Stimulated activated CD4-positive, alpha-beta T cell treated with anti-CD3 and anti-CD28 coated beads, Interleukin-15, amount 100 ng/mL, for 1 hour (primary cell): ENCODE data around the gene SDK1.

Source experiments
- DNase-seq, 2 donors: peaks; one replicate each; pipeline ENCODE4 v3.0.0-alpha.2; 2020; ENCODE audit warnings: low read depth in 1 of 2, low spot score in 1 of 2

The SDK1 gene

GRCh38 chr7:4144811-4145510 lies 843.9 kb downstream of the SDK1 start:
- no peak for DNase-seq

DNA sequence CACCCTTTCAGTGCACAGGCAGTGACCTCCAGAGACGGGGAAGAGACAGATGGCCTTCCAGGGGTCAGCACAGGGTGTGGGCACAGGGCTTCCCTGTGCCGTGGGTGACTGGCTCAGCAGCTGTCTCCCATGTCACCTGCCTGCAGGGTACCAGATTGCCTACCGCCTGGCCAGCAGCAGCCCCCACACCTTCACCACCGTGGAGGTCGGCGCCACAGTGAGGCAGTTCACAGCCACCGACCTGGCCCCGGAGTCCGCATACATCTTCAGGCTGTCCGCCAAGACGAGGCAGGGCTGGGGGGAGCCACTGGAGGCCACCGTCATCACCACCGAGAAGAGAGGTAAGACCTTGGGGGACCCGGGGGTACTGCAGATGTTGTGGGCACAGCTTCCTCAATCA lies 844.5 kb downstream of the SDK1 start:
- DNase-seq = no peak

DNA sequence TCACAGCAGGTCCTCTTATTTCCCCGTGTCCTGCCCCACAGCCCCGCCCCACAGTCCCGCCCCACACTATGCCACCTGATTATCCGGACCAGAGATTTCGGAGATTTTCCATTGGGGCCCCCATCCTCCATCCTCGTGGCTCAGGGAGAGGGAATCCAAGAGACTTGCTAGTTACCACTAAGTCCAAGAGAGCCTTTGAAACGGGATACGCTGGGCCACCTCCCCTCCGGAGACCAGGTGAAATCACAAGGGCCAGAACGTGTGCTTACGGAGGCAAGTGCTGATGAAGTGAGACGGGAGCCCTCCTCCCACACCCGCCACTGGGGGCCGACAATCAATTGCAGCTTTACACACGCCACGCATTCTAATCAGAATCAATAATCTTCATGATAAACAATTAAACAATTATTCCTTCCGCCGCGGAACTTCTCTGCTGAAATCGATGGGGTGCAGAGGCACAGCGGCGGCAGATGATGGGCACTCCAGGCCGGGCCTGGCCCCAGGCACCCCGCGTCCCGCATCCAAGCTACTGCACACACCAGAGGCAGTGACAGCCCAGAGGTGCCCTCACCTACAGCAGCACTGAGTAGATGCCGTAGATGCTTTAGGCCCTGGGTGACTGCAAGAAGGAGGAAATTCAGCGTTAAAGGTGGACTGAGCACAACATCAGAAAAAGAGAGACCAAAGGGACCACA lies 847.0 kb downstream of the SDK1 start:
- no peak for DNase-seq

- DNase-seq = no peak
These were observed 848.2 kb downstream of the SDK1 start for GRCh38 chr7:4149236-4149635.

DNA sequence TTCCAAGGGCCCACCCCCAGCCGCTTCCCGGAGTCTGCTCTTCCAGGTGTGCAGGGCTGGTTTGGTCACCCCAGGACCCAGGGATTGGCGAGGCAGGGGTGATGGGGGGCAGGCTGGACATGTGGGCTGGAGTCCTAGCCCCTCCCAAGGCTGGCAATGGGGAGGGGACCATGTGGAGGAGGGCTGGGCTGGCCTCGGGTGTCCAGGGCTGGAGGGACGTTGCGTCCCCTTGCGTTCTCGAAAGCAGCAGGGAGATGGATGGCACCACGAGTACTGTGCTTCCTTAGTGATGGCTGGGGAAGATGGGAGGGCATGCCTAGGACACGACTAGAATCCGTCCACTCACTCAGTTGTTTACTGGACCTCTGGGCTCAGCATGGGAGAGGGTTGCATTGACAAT lies 848.6 kb downstream of the SDK1 start:
- no peak for DNase-seq

DNA sequence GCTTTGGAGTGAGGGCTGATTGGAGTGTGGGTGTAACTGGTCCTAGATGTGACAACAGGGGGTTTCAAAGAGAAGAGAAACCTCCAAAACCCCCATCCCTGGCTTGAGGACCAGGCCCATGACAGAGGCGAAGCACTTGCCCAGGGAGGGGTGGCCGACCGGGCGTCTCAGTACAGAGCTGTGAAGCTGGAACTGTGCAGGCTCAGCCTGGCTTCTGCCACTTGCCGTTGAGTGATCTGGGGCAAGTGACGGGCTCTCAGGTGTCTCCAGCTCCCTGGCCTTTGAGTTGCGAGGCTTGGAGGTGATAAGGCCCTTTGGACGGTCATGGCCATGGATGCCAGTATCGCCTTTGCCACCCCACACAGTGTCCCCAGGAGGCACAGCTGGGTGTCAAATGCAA lies 849.7 kb downstream of the SDK1 start:
- DNase-seq = no peak

DNA sequence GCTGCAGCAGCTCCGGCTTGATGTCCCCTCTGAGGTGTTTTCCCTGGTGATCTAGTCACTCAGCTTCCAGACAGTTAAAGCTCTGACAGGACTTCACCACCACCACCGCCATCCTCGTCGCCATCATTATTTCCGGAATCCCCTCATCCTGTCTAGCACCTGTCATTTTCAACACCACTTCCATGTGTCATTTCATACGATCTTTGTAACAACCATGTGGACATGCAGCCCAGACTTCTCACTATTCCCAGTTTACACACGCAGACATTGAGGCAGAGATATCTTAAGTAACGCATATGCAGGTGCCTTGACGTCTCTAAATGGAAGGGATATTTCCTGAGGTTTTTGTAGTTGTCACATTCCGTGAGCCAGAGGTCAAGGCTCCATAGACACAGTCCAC lies 850.5 kb downstream of the SDK1 start:
- no peak for DNase-seq

DNA sequence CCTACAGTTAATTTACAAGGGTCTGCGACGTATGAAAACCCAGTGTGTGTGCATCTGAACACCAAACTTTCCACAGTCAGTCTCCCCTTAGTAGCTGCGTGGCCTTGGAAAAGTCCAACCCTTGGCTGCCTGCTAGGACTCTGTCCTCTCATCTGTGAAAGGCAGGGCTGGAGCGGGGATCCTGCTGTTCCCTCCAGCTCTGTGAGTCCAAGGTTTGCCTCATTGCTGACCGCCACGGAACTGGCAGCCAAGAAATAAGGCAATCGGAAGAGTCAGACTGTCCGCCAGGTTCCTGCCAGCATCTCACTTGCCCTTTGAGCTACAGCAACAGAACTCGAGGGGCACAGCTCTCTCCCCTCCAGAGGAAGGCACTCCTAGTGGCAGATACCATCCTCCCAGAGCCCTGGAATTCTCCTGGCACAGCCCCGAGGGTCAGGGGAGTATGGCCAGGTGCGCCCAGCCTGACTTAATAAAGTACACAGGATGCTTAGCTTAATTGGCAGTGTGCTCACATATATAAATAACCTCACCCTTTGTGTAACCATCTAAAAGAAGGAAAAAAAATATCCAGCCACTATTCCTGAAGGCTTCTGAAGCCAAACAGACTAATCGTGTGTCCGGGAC lies 851.0 kb downstream of the SDK1 start:
- no peak for DNase-seq

DNA sequence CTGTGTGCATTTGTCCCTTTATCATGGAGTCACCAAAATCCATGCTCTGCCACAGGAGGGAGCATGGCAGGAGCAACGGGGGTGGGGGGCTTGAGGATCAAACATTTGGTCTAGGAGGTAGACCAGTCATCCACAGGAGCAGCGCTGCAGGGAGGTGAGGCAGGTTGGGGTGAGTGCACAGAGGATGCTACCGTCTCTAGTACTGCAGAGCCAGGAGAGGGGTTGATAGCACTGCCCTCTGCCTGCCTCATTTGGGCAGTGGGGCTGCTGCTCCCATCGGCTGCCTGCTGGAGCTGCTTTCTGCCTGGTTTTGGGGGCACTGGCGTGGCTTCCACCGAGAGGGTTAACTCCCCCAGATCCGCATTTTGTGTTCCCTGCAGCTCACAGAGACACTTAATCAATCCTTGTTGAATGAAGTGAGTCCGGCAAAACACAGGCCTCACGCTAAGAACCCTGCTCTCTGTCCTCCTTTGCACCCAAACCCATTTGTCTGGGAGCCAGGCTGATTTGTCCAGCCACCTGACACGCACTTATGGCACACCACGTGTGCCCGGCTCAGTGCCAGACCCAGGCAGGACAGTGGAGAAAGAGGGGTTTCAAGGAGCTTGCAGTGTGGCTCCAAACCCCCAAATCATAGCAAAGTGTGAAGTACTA lies 854.0 kb downstream of the SDK1 start:
- no peak for DNase-seq

- DNase-seq = no peak
These were observed 855.1 kb downstream of the SDK1 start for GRCh38 chr7:4156190-4156589.

- no peak for DNase-seq
These were observed 856.6 kb downstream of the SDK1 start for GRCh38 chr7:4157651-4158050.

- no peak for DNase-seq
These were observed 857.5 kb downstream of the SDK1 start for GRCh38 chr7:4158441-4159153.

DNA sequence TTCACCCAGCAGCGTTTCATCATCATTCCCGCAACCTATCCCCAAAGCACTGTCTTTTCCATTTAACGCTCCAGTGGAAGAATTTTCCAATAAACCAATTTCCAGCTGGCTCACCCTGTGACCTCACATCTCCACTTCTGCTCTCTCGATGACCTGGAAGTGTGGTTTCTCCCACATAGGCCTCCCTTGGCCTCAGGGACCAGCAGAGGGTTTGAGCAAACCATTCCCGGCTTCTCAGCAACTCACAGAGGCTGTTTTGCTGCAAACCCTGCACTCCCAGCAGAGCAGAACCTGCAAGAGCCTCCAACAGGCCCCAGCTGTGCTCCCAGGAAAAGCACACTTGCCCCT lies 858.1 kb downstream of the SDK1 start:
- no peak for DNase-seq

GRCh38 chr7:4159761-4160554 lies 858.9 kb downstream of the SDK1 start:
- no peak for DNase-seq

DNA sequence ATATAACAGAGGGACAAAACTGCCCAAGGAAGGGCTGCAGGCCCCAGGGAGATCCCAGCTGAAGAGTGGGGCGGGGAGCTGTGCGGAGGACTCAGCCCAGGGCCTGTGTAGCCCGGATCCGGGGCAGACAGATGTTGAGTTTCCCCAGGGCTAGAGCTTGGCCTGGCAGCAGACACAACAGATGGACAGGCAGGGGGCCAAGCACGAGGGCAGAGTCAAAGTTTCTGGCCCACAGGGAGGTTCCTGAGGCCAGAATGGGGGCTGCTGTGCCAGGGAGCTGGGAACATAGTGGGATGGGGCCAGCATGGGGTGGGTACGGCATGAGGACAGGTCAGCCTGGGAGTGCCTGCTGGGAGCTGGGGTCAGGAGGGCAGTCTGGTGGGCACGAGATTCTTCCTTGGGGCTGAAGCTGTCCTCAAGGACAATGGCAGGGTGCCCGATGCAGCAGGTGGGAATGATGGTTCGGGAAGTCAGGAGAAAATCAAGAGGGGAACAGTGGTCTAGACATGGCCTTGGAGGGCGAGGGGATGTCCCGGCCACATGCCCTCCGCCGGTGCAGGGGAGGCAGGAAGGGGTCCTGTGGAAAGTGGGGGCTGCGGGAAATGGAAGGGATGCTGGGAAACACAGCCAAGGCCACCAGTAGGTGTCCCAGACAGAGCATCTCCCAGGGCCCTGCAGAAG lies 862.0 kb downstream of the SDK1 start:
- DNase-seq = no peak

GRCh38 chr7:4163565-4164203 lies 862.6 kb downstream of the SDK1 start:
- no peak for DNase-seq

DNA sequence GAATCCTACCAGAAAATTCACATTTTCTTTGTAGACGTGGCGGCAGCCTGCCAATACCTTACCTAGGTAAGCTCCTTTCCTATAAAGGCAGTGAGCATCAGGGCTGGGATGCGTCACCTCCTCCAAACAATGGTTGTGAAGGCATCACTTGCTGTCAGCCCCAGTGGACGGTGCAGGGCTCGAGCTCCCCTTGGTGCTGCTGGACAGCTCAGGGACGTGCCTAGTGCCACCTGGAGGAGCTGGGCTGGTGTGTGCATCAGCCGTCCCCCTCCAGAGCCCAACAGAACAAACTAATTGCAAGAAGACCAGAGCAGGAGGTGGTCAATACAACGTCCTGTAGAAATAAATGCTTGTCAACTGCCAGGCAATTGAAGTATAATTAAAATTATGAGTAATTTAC lies 863.5 kb downstream of the SDK1 start:
- DNase-seq = no peak

DNA sequence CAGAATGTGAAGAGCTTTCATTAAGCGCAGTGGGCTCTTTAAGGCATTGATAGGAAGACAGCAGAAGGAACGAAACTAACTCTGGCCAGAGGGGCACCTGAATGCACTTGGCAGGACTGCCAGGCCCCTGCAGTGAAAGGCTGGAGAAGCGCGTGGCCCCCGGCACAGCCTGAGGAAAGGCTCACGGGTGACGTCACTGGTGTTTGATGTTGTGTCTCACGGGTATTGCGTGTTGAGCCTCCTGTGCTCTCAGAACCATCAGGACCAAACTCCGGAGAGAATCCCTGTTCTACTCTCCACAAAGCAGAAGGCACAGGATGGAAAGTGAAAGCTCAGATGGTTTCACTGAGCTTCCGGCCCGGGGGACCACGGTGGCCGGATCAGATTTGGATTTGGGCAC lies 865.3 kb downstream of the SDK1 start:
- DNase-seq = no peak

DNA sequence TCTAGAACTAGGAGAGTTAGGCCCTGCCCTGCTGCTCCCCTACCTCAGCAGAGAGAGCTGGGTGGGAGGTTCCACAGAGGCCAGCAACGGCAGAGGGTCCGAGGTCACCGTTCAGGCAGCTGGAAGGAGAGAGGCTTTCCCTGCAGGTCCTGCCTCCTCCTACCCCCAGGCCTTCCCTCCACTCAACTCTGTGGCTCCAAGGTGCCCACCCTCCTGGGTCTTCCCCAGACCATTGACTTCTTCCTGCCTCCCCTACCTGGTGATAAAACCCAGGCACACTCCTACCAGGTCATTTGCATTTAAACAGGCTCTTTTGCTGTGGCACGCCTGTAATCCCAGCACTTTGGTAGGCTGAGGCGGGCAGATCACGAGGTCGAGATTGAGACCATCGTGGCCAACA lies 865.8 kb downstream of the SDK1 start:
- no peak for DNase-seq
